Activated naive CD4-positive, alpha-beta T cell treated with anti-CD3 and anti-CD28 coated beads for 36 hours (primary cell): ENCODE results near the gene LEUTX. TPM values are rescaled to one million over a fixed set of nuclear protein-coding genes. Genes with fewer than 3 reads are reported as not detected.
"Not testable (repeated sequence)": the region's sequence is repeated elsewhere in the genome, so short reads cannot be mapped to it uniquely, and the experiment has no call there.

Experiments used
- CTCF ChIA-PET: fragments of 350-600 bp; sonication (Branson Sonifier 250); formaldehyde crosslinking; loops from one replicate; lab custom pipeline; 2021; ENCODE audit warnings: antibody characterized with exemption; lab: Charles Lee
- DNase-seq: peaks from one replicate; pipeline ENCODE4 v3.0.0-alpha.2; 2020
- H3K27ac Mint-ChIP-seq: one replicate; pipeline ENCODE4 v1.8.0; 2021; ENCODE audit warnings: mild to moderate bottlenecking, mixed read lengths
- H3K27me3 Mint-ChIP-seq: one replicate; pipeline ENCODE4 v1.8.0; 2021; ENCODE audit warnings: low read depth, mixed read lengths
- H3K36me3 Mint-ChIP-seq: one replicate; pipeline ENCODE4 v1.8.0; 2021; ENCODE audit warnings: low read depth, mixed read lengths
- H3K4me1 Mint-ChIP-seq: one replicate; pipeline ENCODE4 v1.8.0; 2021; ENCODE audit warnings: low read depth, mixed read lengths
- H3K4me3 Mint-ChIP-seq: one replicate; pipeline ENCODE4 v1.8.0; 2021; ENCODE audit warnings: mild to moderate bottlenecking, moderate library complexity, mixed read lengths
- H3K9me3 Mint-ChIP-seq: one replicate; pipeline ENCODE4 v1.8.0; 2021; ENCODE audit warnings: mixed read lengths
- intact Hi-C: fragments of 100-400 bp; cut with micrococcal nuclease; formaldehyde crosslinking; loops from one replicate; pipeline ENCODE4 v1.15.1; 2023
- total RNA-seq, 2 experiments: library from RNA; stranded (reverse); gene quantifications; one replicate each; pipeline ENCODE4 v1.2.3, GENCODE V29; 2021

The LEUTX gene
- total RNA-seq, 2 experiments from 2014 or later, result not detected

DNA sequence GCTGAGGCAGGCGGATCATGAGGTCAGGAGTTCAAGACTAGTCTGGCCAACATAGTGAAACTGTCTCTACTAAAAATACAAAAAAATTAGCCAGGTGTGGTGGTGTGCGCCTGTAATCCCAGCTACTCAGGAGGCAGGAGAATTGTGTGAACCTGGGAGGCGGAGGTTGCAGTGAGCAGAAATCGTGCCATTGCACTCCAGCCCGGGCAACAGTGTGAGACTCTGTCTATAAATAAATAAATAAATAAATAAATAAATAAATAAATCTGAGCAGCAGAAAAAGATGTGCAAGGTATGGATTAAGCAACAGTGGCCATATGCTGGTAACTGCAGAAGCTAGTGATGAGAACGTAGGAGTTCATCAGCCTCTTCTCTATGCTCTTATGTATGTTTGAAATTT is 35.5 kb downstream of the LEUTX start:
- DNase-seq, CTCF ChIA-PET, H3K36me3 Mint-ChIP-seq, H3K4me3 Mint-ChIP-seq, H3K9me3 Mint-ChIP-seq, intact Hi-C loops, H3K27me3 Mint-ChIP-seq, H3K27ac Mint-ChIP-seq, H3K4me1 Mint-ChIP-seq: not testable (repeated sequence)

- Mint-ChIP-seq H3K9me3 (no peaks in the 10 kb centered on the region), H3K4me1 (peaks cover 7% of the 10 kb centered on the region), H3K4me3 (no peak overlapping the region), H3K27me3 (no peaks in the 10 kb centered on the region), H3K27ac (no peak overlapping the region), H3K36me3 (peaks cover 3% of the 10 kb centered on the region)
- CTCF ChIA-PET, result no interaction called here
- intact Hi-C loops, result no loop called here
- DNase-seq, result no peak
Measured at GRCh38 chr19:39814595-39814994, 35.9 kb downstream of the LEUTX start.

GRCh38 chr19:39816287-39817048 is 37.8 kb downstream of the LEUTX start:
- CTCF ChIA-PET, result no interaction called here
- peaks cover 7% of the 10 kb centered on the region for H3K4me1 Mint-ChIP-seq
- H3K27ac Mint-ChIP-seq, result no peak overlapping the region
- no peak overlapping the region for H3K4me3 Mint-ChIP-seq
- intact Hi-C loops, result no loop called here
- H3K9me3 Mint-ChIP-seq, result no peaks in the 10 kb centered on the region
- H3K36me3 Mint-ChIP-seq, result peaks cover 6% of the 10 kb centered on the region
- DNase-seq, result no peak
- H3K27me3 Mint-ChIP-seq, result no peaks in the 10 kb centered on the region

DNA sequence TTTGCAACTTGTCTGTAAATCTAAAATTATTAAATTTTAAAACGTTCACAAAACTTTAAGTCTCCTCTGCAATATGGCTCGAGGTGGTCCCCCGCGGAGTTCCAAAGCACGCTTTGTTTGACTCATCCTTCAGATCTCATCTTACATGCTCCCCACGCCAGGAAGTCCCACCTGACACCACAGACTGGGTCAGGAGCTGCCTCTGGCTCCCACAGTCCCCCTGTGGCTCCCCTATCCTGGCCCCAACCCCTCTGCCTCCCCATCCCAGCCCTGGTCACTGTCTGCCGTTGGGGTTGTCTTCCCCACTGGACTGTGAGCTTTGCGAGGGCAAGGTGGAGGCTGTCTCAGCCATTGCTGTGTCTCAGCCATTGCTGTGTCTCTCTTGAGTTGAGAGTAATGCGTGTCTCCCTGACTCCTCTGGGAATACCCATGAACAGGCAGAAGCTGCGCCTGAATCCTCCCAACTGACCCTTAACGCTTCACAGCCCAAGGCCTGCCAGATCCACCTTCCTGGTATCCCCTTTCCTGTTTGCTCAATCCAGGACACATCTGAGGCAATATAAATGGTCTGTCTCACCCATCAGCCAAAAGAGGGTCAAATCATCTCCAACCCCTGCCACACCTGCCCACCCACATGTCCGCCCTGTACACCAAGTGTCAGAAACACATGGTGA is 39.4 kb downstream of the LEUTX start:
- H3K4me1 Mint-ChIP-seq, result peaks cover 7% of the 10 kb centered on the region
- no peak overlapping the region for H3K4me3 Mint-ChIP-seq
- DNase-seq, result no peak
- H3K27ac Mint-ChIP-seq, result no peak overlapping the region
- intact Hi-C loops, result no loop called here
- no peaks in the 10 kb centered on the region for H3K9me3 Mint-ChIP-seq
- H3K27me3 Mint-ChIP-seq, result no peaks in the 10 kb centered on the region
- H3K36me3 Mint-ChIP-seq, result peaks cover 6% of the 10 kb centered on the region
- CTCF ChIA-PET, result no interaction called here

- DNase-seq, result no peak
- intact Hi-C loops, result no loop called here
- Mint-ChIP-seq H3K4me1 (peaks cover 7% of the 10 kb centered on the region), H3K4me3 (no peak overlapping the region), H3K27me3 (no peaks in the 10 kb centered on the region), H3K27ac (no peak overlapping the region), H3K9me3 (no peaks in the 10 kb centered on the region), H3K36me3 (peaks cover 6% of the 10 kb centered on the region)
- CTCF ChIA-PET, result interaction anchor here (1.0 kb wide), 1 partner anchor 13 kb away, joined by 4 read pairs; no protein-coding TSS in a partner anchor
Measured at GRCh38 chr19:39818626-39819097, 40.0 kb downstream of the LEUTX start.

GRCh38 chr19:39819786-39820185 is 41.1 kb downstream of the LEUTX start:
- CTCF ChIA-PET, result no interaction called here
- Mint-ChIP-seq H3K36me3 (peaks cover 6% of the 10 kb centered on the region), H3K27ac (no peak overlapping the region), H3K4me1 (peaks cover 7% of the 10 kb centered on the region), H3K9me3 (no peaks in the 10 kb centered on the region), H3K27me3 (no peaks in the 10 kb centered on the region), H3K4me3 (no peak overlapping the region)
- intact Hi-C loops, result no loop called here
- no peak for DNase-seq

GRCh38 chr19:39820696-39821095 is 42.0 kb downstream of the LEUTX start:
- CTCF ChIA-PET, result interaction anchor here (0.5 to 0.7 kb wide), 2 partner anchors 9 to 346 kb away, joined by 3 read pairs; no protein-coding TSS in a partner anchor

GRCh38 chr19:39823686-39824085 is 45.0 kb downstream of the LEUTX start:
- H3K27ac Mint-ChIP-seq, result no peak overlapping the region
- CTCF ChIA-PET, result no interaction called here
- H3K4me3 Mint-ChIP-seq, result no peak overlapping the region
- no peaks in the 10 kb centered on the region for H3K9me3 Mint-ChIP-seq
- no peak for DNase-seq
- peaks cover 7% of the 10 kb centered on the region for H3K4me1 Mint-ChIP-seq
- no peaks in the 10 kb centered on the region for H3K27me3 Mint-ChIP-seq
- peaks cover 8% of the 10 kb centered on the region for H3K36me3 Mint-ChIP-seq
- intact Hi-C loops, result loop anchor here (1.0 kb wide), 1 partner anchor 11 kb away; the partner anchor contains the start of gene DYRK1B

More at GRCh38 chr19:39820696-39821095, 42.0 kb downstream of the LEUTX start:
- Mint-ChIP-seq H3K4me3 (no peak overlapping the region), H3K27me3 (no peaks in the 10 kb centered on the region), H3K4me1 (peaks cover 11% of the 10 kb centered on the region), H3K36me3 (peaks cover 6% of the 10 kb centered on the region), H3K27ac (no peak overlapping the region), H3K9me3 (no peaks in the 10 kb centered on the region)
- intact Hi-C loops, result no loop called here
- no peak for DNase-seq

- Mint-ChIP-seq H3K4me3 (no peak overlapping the region), H3K9me3 (no peaks in the 10 kb centered on the region), H3K27ac (no peak overlapping the region), H3K27me3 (no peaks in the 10 kb centered on the region), H3K4me1 (peaks cover 7% of the 10 kb centered on the region), H3K36me3 (peaks cover 10% of the 10 kb centered on the region)
- peak; percentile 95 for DNase-seq
- CTCF ChIA-PET, result interaction anchor here (1.0 kb wide), 1 partner anchor 20 kb away, joined by 4 read pairs; no protein-coding TSS in a partner anchor
- intact Hi-C loops, result loop anchor here (1.0 kb wide), 1 partner anchor 10 kb away; the partner anchor contains the start of gene DYRK1B
Measured at GRCh38 chr19:39824143-39825092, 45.8 kb downstream of the LEUTX start.

DNA sequence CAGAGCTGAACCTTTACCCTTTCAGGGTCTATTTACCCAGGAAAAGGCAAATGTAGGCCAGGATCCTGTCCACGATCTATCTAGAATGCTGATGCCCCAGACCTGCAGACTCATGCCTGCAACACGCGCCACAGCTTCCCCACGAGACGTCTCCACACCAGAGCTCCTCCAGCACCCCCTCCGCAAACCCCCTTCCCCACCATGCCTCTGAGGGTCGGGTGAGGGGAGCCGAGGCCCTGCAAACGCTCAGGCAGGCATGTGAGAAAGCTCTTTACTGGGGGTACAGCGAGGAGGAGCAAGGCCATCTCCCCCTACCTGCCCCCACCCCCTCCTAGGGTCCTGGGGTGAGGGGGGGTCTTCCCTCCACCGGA is 46.4 kb downstream of the LEUTX start:
- DNase-seq, result no peak
- no peaks in the 10 kb centered on the region for H3K27me3 Mint-ChIP-seq
- H3K4me1 Mint-ChIP-seq, result peaks cover 7% of the 10 kb centered on the region
- no peaks in the 10 kb centered on the region for H3K9me3 Mint-ChIP-seq
- peak overlapping the region; percentile 25 for H3K4me3 Mint-ChIP-seq
- H3K27ac Mint-ChIP-seq, result no peak overlapping the region
- intact Hi-C loops, result no loop called here
- CTCF ChIA-PET, result interaction anchor here (1.0 kb wide), 1 partner anchor 19 kb away, joined by 4 read pairs; no protein-coding TSS in a partner anchor
- peaks cover 13% of the 10 kb centered on the region for H3K36me3 Mint-ChIP-seq

DNA sequence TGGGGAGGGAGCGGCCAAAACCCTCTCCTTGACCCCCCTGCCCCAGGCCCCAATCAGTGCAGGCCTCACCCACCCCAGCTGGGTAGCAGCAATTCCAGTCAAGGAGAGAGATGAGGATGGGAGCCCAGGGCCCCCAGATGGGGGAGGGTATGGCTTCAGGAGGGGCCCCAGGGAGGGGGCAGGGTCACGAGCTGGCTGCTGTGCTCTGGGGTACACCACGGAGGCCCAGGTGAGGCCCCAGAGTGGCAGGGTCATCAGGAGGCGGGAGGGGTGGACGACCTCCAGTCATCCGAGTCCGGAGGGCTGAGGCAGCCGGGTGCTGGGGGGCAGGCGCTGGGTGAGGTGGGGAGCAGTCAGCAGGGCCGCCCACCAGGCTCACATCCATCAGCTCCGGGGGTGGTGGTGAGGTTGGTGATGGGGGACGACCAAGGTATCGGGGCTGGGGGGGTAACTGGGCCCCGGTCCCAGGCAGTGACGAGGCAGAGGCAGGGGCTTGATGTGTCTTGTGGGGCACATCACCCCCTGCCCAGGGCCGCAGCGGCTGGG is 47.0 kb downstream of the LEUTX start:
- DNase-seq, result no peak
- CTCF ChIA-PET, result no interaction called here
- H3K4me3 Mint-ChIP-seq, result no peak overlapping the region
- no peaks in the 10 kb centered on the region for H3K27me3 Mint-ChIP-seq
- intact Hi-C loops, result no loop called here
- H3K9me3 Mint-ChIP-seq, result no peaks in the 10 kb centered on the region
- peaks cover 12% of the 10 kb centered on the region for H3K36me3 Mint-ChIP-seq
- H3K4me1 Mint-ChIP-seq, result peaks cover 7% of the 10 kb centered on the region
- H3K27ac Mint-ChIP-seq, result no peak overlapping the region
